K562 (cell line): ENCODE measurements around the gene OXSR1. TPM values are rescaled to one million over a fixed set of nuclear protein-coding genes. Genes with fewer than 3 reads are reported as not detected.

Experiments used
- ATAC-seq: fragments of 200-7000 bp; cut with Tn5 transposase; 3 replicates; pipeline ENCODE4 v1.9.1; 2020; ENCODE audit warnings: moderate library complexity
- BruUV-seq: library from RNA; stranded (reverse); fragments of 400-500 nt; replicated peaks from 2 replicates; lab custom pipeline; 2021; lab: Mats Ljungman, UMichigan
- CTCF ChIA-PET: fragments of 300-600 bp; formaldehyde crosslinking; extraction: SDS; loops from one replicate; lab custom pipeline; 2021; ENCODE audit warnings: low intra/inter-chr PET ratio; lab: Yijun Ruan, JAX
- POLR2A ChIA-PET: fragments of 300-600, 350-650 bp; sonication (Branson Sonifier 250); formaldehyde crosslinking; extraction: SDS; loops from one replicate; lab custom pipeline; 2021; ENCODE audit warnings: antibody characterized with exemption, inconsistent platforms; lab: Yijun Ruan, JAX
- DNase-seq, 4 experiments: peaks; one replicate each; pipeline versions ENCODE4 v3.0.0 to v3.0.0-alpha.2; 2011 to 2018; ENCODE audit warnings: low spot score in 3 of 4, mixed read lengths in 3 of 4; ENCODE audit errors: extremely low read depth in 1 of 4
- FAIRE-seq: peaks from 2 replicates; lab custom pipeline; 2011; peaks lifted over from hg19 to GRCh38; lab: Jason Lieb, UNC
- H2AFZ ChIP-seq: 2 replicates; pipeline ENCODE4 v1.6.0; 2011; ENCODE audit warnings: low read depth, low read length, control low read depth, inconsistent platforms
- H3K27ac ChIP-seq: fragments of 200-600 bp; 3 replicates; pipeline ENCODE4 v1.8.0; 2011; ENCODE audit warnings: low read depth, mild to moderate bottlenecking, control low read depth, inconsistent platforms, low read length, moderate library complexity, mixed read lengths; ENCODE audit errors: extremely low read depth
- H3K27me3 ChIP-seq, 2 experiments: fragments of 300-600 bp in 1 of 2; 2 replicates in 1 of 2; 3 replicates in 1 of 2; pipeline versions ENCODE4 v1.6.0 to v1.8.0; 2011; ENCODE audit warnings: inconsistent platforms in 2 of 2, low read length in 2 of 2, mild to moderate bottlenecking in 1 of 2, mixed read lengths in 1 of 2, moderate library complexity in 1 of 2; ENCODE audit not compliant: control insufficient read depth in 2 of 2, insufficient read depth in 2 of 2
- H3K36me3 ChIP-seq: fragments of 300-600 bp; 3 replicates; pipeline ENCODE4 v1.8.0; 2011; ENCODE audit warnings: mild to moderate bottlenecking, low read length, inconsistent platforms; ENCODE audit not compliant: control insufficient read depth, insufficient read depth
- H3K4me1 ChIP-seq, 2 experiments: fragments of 200-600 bp in 1 of 2; replicated peaks in 1 of 2; 2 replicates in 1 of 2; 3 replicates in 1 of 2; pipeline versions ENCODE4 v1.5.1 to v1.8.0; 2011; ENCODE audit warnings: inconsistent platforms in 2 of 2, low read length in 2 of 2, mild to moderate bottlenecking in 1 of 2, mixed read lengths in 1 of 2, moderate library complexity in 1 of 2; ENCODE audit not compliant: control insufficient read depth in 2 of 2, insufficient read depth in 2 of 2
- H3K4me2 ChIP-seq: 2 replicates; pipeline ENCODE4 v1.6.1; 2011; ENCODE audit warnings: low read length, control low read depth, inconsistent platforms, mixed read lengths; ENCODE audit not compliant: insufficient read depth
- H3K4me3 ChIP-seq: fragments of 200-600 bp; sonication (generic), shearing (Covaris generic); 2 replicates; pipeline ENCODE4 v1.5.1; 2016; ENCODE audit warnings: control low read depth, inconsistent platforms
- H3K79me2 ChIP-seq: fragments of 200-600 bp; 3 replicates; pipeline ENCODE4 v1.8.0; 2011; ENCODE audit warnings: low read length, inconsistent platforms; ENCODE audit not compliant: control insufficient read depth, insufficient read depth
- H3K9ac ChIP-seq, 2 experiments: 2 replicates each; pipeline versions ENCODE4 v1.6.0 to v1.6.1; 2011; ENCODE audit warnings: low read depth in 2 of 2, low read length in 2 of 2, control low read depth in 1 of 2, inconsistent platforms in 1 of 2, mild to moderate bottlenecking in 1 of 2, mixed read lengths in 1 of 2; ENCODE audit not compliant: insufficient read depth in 1 of 2
- H3K9me1 ChIP-seq: one replicate; pipeline ENCODE4 v1.6.0; 2011; ENCODE audit warnings: inconsistent platforms, mild to moderate bottlenecking, low read length, moderate library complexity; ENCODE audit not compliant: control insufficient read depth, insufficient read depth
- H3K9me3 ChIP-seq: replicated peaks from 2 replicates; pipeline ENCODE4 v1.5.1; 2011; ENCODE audit warnings: low read depth, low read length, inconsistent platforms; ENCODE audit not compliant: control insufficient read depth, insufficient read depth
- H4K20me1 ChIP-seq: replicated peaks from 2 replicates; pipeline ENCODE4 v1.6.1; 2011; ENCODE audit warnings: low read length, inconsistent platforms, mixed read lengths; ENCODE audit not compliant: control insufficient read depth, insufficient read depth
- NFE2 ChIP-seq: IDR thresholded peaks from 2 replicates; pipeline ENCODE4 v1.6.1; 2014; ENCODE audit warnings: antibody characterized with exemption, low read depth
- WGBS: fragments of 100-300 bp; shearing (Covaris generic); methylation state at CpG from one replicate; pipeline ENCODE4 v1.1.6; 2016; ENCODE audit warnings: low coverage, mixed read lengths; ENCODE audit not compliant: insufficient coverage; ENCODE audit errors: missing lambda C conversion rate; 5-methylcytosine and 5-hydroxymethylcytosine counted together
- in situ Hi-C: fragments of 300-500 bp; cut with MboI; formaldehyde crosslinking; loops from 4 replicates; pipeline ENCODE4 v1.15.0; 2018; ENCODE audit warnings: inconsistent platforms, mixed read lengths
- intact Hi-C: fragments of 100-400 bp; cut with micrococcal nuclease; formaldehyde crosslinking; loops from 2 replicates; pipeline ENCODE4 v1.14.2; 2022
- polyA plus RNA-seq, 8 experiments: library from polyadenylated mRNA; depleted of rRNA in 4 of 8; stranded (reverse) in 5 of 8; unstranded in 3 of 8; fragments of >200 nt; fragmentation: Nextera tagmentation in 2 of 8; fragmentation: Illumina TruSeq in 1 of 8; extraction: Ambion mirVana in 2 of 8; extraction: Trizol in 1 of 8; gene quantifications; 2 replicates each; pipeline versions ENCODE4 v1.2.1 to v1.2.3, GENCODE V29; 2011 to 2014; ENCODE audit warnings: inconsistent platforms in 1 of 8, missing spikeins in 1 of 8
- total RNA-seq, 7 experiments: library from RNA; depleted of rRNA in 6 of 7; stranded (reverse); fragments of >200 nt in 6 of 7; fragmentation: Illumina TruSeq in 2 of 7; extraction: Trizol in 2 of 7; gene quantifications; 2 replicates each; pipeline versions ENCODE4 v1.2.1 to v1.2.3, GENCODE V29; 2011 to 2021; ENCODE audit warnings: low replicate concordance in 1 of 7
- TF ChIP-seq, protein P1 (sequence below): fragments of 250-450 bp; sonication (Bioruptor Pico); IDR thresholded peaks from 2 replicates; pipeline ENCODE4 v1.8.0; 2021; ENCODE audit warnings: moderate library complexity, mild to moderate bottlenecking, inconsistent platforms
- TF ChIP-seq, protein P2 (sequence below), 2 experiments: IDR thresholded peaks in 1 of 2; conservative IDR thresholded peaks in 1 of 2; 2 replicates each; pipeline ENCODE4 v1.6.1; 2016; ENCODE audit warnings: low read depth in 2 of 2, mild to moderate bottlenecking in 1 of 2, missing compliant biosample characterization in 1 of 2, missing genetic modification characterization in 1 of 2, moderate library complexity in 1 of 2
- TF ChIP-seq, protein P3 (sequence below): fragments of 450-650 bp; IDR thresholded peaks from 2 replicates; pipeline ENCODE4 v1.6.1; 2016

The OXSR1 gene
- total and polyA plus RNA-seq, 9 of the 15 experiments (the other 6 are each of a cell fraction or from before 2014, with no cell fraction given), result 15.7 to 87.6 (median 48.7) TPM

DNA sequence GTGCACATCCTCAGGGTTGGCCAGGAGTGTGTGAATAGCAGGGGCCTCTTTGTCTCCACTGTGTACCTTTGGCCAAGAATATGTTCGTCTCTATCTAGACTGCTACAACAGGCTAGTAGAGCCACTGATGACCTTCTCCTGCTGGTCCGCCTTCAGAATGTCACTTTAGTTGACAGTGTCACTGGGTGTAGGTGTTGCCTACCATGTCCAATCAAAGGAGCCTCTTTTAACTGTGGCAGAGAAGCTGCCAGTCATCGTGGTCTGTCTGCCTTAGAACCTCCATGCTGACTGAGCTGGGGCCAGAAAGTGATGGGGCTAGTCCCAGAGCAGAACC is 40.1 kb downstream of the OXSR1 start:
- in situ Hi-C loops, result no loop called here
- DNase-seq (peak in 2 of 4 experiments; percentile 29 to 36), FAIRE-seq (peak; percentile 75), ATAC-seq (peak; percentile 77)
- ChIA-PET POLR2A (interaction anchor here (0.5 to 3.1 kb wide), 3 partner anchors 9 to 42 kb away, joined by 3 to 13 read pairs (median 3); partner anchors contain the start of gene OXSR1), CTCF (no interaction called here)
- BruUV-seq, result no TSS peak
- Histone ChIP-seq H3K9me1 (no peaks in the 10 kb centered on the region), H3K79me2 (peaks cover 41% of the 10 kb centered on the region), H3K4me1 (no peaks in the 10 kb centered on the region), H3K27me3 (no peaks in the 10 kb centered on the region), H4K20me1 (no peaks in the 10 kb centered on the region; the same call in 1 of the 2 replicates), H2AFZ (no peak overlapping the region), H3K27ac (no peak overlapping the region), H3K9me3 (no peaks in the 10 kb centered on the region), H3K4me3 (no peak overlapping the region), H3K9ac (no peak overlapping the region), H3K36me3 (peaks cover 41% of the 10 kb centered on the region), H3K4me2 (no peak overlapping the region)
- TF ChIP-seq, protein P1, sequence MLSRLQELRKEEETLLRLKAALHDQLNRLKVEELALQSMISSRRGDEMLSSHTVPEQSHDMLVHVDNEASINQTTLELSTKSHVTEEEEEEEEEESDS (CRISPR knock-in tag), result no peak
- TF ChIP-seq, protein P2, sequence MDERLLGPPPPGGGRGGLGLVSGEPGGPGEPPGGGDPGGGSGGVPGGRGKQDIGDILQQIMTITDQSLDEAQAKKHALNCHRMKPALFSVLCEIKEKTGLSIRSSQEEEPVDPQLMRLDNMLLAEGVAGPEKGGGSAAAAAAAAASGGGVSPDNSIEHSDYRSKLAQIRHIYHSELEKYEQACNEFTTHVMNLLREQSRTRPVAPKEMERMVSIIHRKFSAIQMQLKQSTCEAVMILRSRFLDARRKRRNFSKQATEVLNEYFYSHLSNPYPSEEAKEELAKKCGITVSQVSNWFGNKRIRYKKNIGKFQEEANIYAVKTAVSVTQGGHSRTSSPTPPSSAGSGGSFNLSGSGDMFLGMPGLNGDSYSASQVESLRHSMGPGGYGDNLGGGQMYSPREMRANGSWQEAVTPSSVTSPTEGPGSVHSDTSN (CRISPR knock-in tag; IDR thresholded peaks at IDR 0.05; ENCODE audit: low read depth), result no peak
- TF ChIP-seq, protein P2 (tag; conservative IDR thresholded peaks at IDR 0.05; ENCODE audit: low read depth), result peak; percentile 43; the same call in 1 of the 2 replicates
- TF ChIP-seq, protein P3, sequence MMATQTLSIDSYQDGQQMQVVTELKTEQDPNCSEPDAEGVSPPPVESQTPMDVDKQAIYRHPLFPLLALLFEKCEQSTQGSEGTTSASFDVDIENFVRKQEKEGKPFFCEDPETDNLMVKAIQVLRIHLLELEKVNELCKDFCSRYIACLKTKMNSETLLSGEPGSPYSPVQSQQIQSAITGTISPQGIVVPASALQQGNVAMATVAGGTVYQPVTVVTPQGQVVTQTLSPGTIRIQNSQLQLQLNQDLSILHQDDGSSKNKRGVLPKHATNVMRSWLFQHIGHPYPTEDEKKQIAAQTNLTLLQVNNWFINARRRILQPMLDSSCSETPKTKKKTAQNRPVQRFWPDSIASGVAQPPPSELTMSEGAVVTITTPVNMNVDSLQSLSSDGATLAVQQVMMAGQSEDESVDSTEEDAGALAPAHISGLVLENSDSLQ, result peak; percentile 85
- TF ChIP-seq NFE2, result peak; percentile 24; the same call in 1 of the 2 replicates
- 45% methylated on average over 3 of the region's 3 CpGs for WGBS
- intact Hi-C loops, result no loop called here
